GM19372 (cell line): ENCODE data around the gene KIF16B.
"Not testable (repeated sequence)": the region's sequence is repeated elsewhere in the genome, so short reads cannot be mapped to it uniquely, and the experiment has no call there.

Experiments used
- ATAC-seq: cut with Tn5 transposase; IDR thresholded peaks from one replicate; pipeline ENCODE4 v1.9.1; 2021; ENCODE audit warnings: mild to moderate bottlenecking, low read depth, moderate library complexity; ENCODE audit not compliant: unreplicated experiment

Gene KIF16B

GRCh38 chr20:16444057-16444777 is 129.0 kb downstream of the KIF16B start:
- ATAC-seq, result no peak

GRCh38 chr20:16441546-16442164 is 131.6 kb downstream of the KIF16B start:
- no peak for ATAC-seq

- ATAC-seq, result no peak
Observed at GRCh38 chr20:16440686-16441085, 132.6 kb downstream of the KIF16B start.

GRCh38 chr20:16439540-16439939 is 133.7 kb downstream of the KIF16B start:
- ATAC-seq, result not testable (repeated sequence)

- ATAC-seq, result no peak
Observed at GRCh38 chr20:16438100-16438499, 135.1 kb downstream of the KIF16B start.

GRCh38 chr20:16437387-16437996 is 135.8 kb downstream of the KIF16B start:
- no peak for ATAC-seq

GRCh38 chr20:16434062-16434664 is 139.1 kb downstream of the KIF16B start:
- no peak for ATAC-seq

- no peak for ATAC-seq
Observed at GRCh38 chr20:16433293-16433580, 140.0 kb downstream of the KIF16B start.

GRCh38 chr20:16432466-16433292 is 140.6 kb downstream of the KIF16B start:
- ATAC-seq, result no peak

- ATAC-seq, result no peak
Observed at GRCh38 chr20:16428112-16428511, 145.1 kb downstream of the KIF16B start.

GRCh38 chr20:16427571-16427970 is 145.7 kb downstream of the KIF16B start:
- no peak for ATAC-seq

- no peak for ATAC-seq
Observed at GRCh38 chr20:16424780-16425179, 148.5 kb downstream of the KIF16B start.

- ATAC-seq, result no peak
Observed at GRCh38 chr20:16423311-16424212, 149.7 kb downstream of the KIF16B start.

- ATAC-seq, result no peak
Observed at GRCh38 chr20:16419138-16419715, 154.0 kb downstream of the KIF16B start.

- ATAC-seq, result no peak
Observed at GRCh38 chr20:16418616-16419015, 154.6 kb downstream of the KIF16B start.

- no peak for ATAC-seq
Observed at GRCh38 chr20:16417001-16417400, 156.2 kb downstream of the KIF16B start.

- ATAC-seq, result no peak
Observed at GRCh38 chr20:16415071-16416053, 157.9 kb downstream of the KIF16B start.

GRCh38 chr20:16412906-16413305 is 160.3 kb downstream of the KIF16B start:
- ATAC-seq, result no peak
